Measurements from ENCODE around the gene APOBEC2.
A peak's percentile ranks its signal among the peaks of the same experiment; 100 is the strongest.

Gene APOBEC2

GRCh38 chr6:41027241-41027640, 25.8 kb upstream of the APOBEC2 start:
- TF ChIP-seq CTCF (IDR thresholded peaks at IDR 0.05; ENCODE audit: borderline replicate concordance, control extremely low read depth, extremely low read depth, insufficient read depth, missing control alignments): no peak
- in situ Hi-C loops (cut with MboI; ENCODE audit: low sequenced_read_pairs, unreplicated experiment): no loop called here
- no peak for DNase-seq (ENCODE audit: low spot score)

GRCh38 chr6:41027799-41028560, 25.0 kb upstream of the APOBEC2 start:
- in situ Hi-C loops (cut with MboI; ENCODE audit: low sequenced_read_pairs, unreplicated experiment): no loop called here
- peak; percentile 100 for TF ChIP-seq CTCF (IDR thresholded peaks at IDR 0.05; ENCODE audit: borderline replicate concordance, control extremely low read depth, extremely low read depth, insufficient read depth, missing control alignments)
- peak; percentile 94 for DNase-seq (ENCODE audit: low spot score)

GRCh38 chr6:41028561-41029412, 24.2 kb upstream of the APOBEC2 start:
- TF ChIP-seq CTCF (IDR thresholded peaks at IDR 0.05; ENCODE audit: borderline replicate concordance, control extremely low read depth, extremely low read depth, insufficient read depth, missing control alignments): no peak
- no peak for DNase-seq (ENCODE audit: low spot score)
- in situ Hi-C loops (cut with MboI; ENCODE audit: low sequenced_read_pairs, unreplicated experiment): no loop called here

- no peak for TF ChIP-seq CTCF (IDR thresholded peaks at IDR 0.05; ENCODE audit: borderline replicate concordance, control extremely low read depth, extremely low read depth, insufficient read depth, missing control alignments)
- in situ Hi-C loops (cut with MboI; ENCODE audit: low sequenced_read_pairs, unreplicated experiment): no loop called here
- no peak for DNase-seq (ENCODE audit: low spot score)
Observed at GRCh38 chr6:41032830-41033229, 20.2 kb upstream of the APOBEC2 start.

- DNase-seq (ENCODE audit: low spot score): no peak
- in situ Hi-C loops (cut with MboI; ENCODE audit: low sequenced_read_pairs, unreplicated experiment): no loop called here
- no peak for TF ChIP-seq CTCF (IDR thresholded peaks at IDR 0.05; ENCODE audit: borderline replicate concordance, control extremely low read depth, extremely low read depth, insufficient read depth, missing control alignments)
Observed at GRCh38 chr6:41033776-41034175, 19.2 kb upstream of the APOBEC2 start.

- TF ChIP-seq CTCF (IDR thresholded peaks at IDR 0.05; ENCODE audit: borderline replicate concordance, control extremely low read depth, extremely low read depth, insufficient read depth, missing control alignments): no peak
- in situ Hi-C loops (cut with MboI; ENCODE audit: low sequenced_read_pairs, unreplicated experiment): no loop called here
- DNase-seq (ENCODE audit: low spot score): no peak
Observed at GRCh38 chr6:41036186-41036585, 16.8 kb upstream of the APOBEC2 start.

All from GM13976 (cell line).